Activated CD8-positive, alpha-beta T cell treated with anti-CD3 and anti-CD28 coated beads for 36 hours (primary cell): ENCODE data around the gene TTYH2. TPM values are rescaled to one million over a fixed set of nuclear protein-coding genes. Genes with fewer than 3 reads are reported as not detected.

Source experiments
- ATAC-seq: fragments of 200-7000 bp; cut with Tn5 transposase; one replicate; pipeline ENCODE4 v1.10.0; 2021; ENCODE audit warnings: mild to moderate bottlenecking, moderate library complexity
- CTCF ChIA-PET: fragments of 350-600 bp; sonication (Branson Sonifier 250); formaldehyde crosslinking; loops from one replicate; lab custom pipeline; 2021; ENCODE audit warnings: antibody characterized with exemption; lab: Charles Lee
- POLR2A ChIA-PET: fragments of 350-600 bp; sonication (Branson Sonifier 250); formaldehyde crosslinking; loops from one replicate; lab custom pipeline; 2021; ENCODE audit warnings: antibody characterized with exemption; lab: Charles Lee
- DNase-seq: peaks from one replicate; pipeline ENCODE4 v3.0.0-alpha.2; 2020
- H3K27ac Mint-ChIP-seq: one replicate; pipeline ENCODE4 v1.8.0; 2021; ENCODE audit warnings: mild to moderate bottlenecking, mixed read lengths
- H3K27me3 Mint-ChIP-seq: one replicate; pipeline ENCODE4 v1.8.0; 2021; ENCODE audit warnings: mixed read lengths
- H3K36me3 Mint-ChIP-seq: one replicate; pipeline ENCODE4 v1.8.0; 2021; ENCODE audit warnings: low read depth, mixed read lengths
- H3K4me1 Mint-ChIP-seq: one replicate; pipeline ENCODE4 v1.8.0; 2021; ENCODE audit warnings: low read depth, mixed read lengths
- H3K4me3 Mint-ChIP-seq: one replicate; pipeline ENCODE4 v1.8.0; 2021; ENCODE audit warnings: mild to moderate bottlenecking, moderate library complexity, mixed read lengths
- H3K9me3 Mint-ChIP-seq: one replicate; pipeline ENCODE4 v1.8.0; 2021; ENCODE audit warnings: mixed read lengths
- CTCF ChIP-seq: fragments of 200-600 bp; IDR thresholded peaks from one replicate; pipeline ENCODE4 v1.8.0; 2022; ENCODE audit warnings: antibody characterized with exemption, mild to moderate bottlenecking
- intact Hi-C: fragments of 100-400 bp; cut with micrococcal nuclease; formaldehyde crosslinking; loops from one replicate; pipeline ENCODE4 v1.10.0; 2022
- total RNA-seq, 2 experiments: library from RNA; stranded (reverse); gene quantifications; one replicate each; pipeline ENCODE4 v1.2.3, GENCODE V29; 2021

Gene TTYH2
- total RNA-seq, 2 experiments from 2014 or later, result 3.4 to 4.9 TPM

- DNase-seq (no peak), ATAC-seq (no peak)
- no peak for TF ChIP-seq CTCF
- H3K27me3 Mint-ChIP-seq, result no peaks in the 10 kb centered on the region
- intact Hi-C loops, result loop anchor here (10.0 kb wide), 1 partner anchor 138 kb away; no protein-coding TSS in a partner anchor
- H3K36me3 Mint-ChIP-seq, result peaks cover 2% of the 10 kb centered on the region
- peaks cover 43% of the 10 kb centered on the region for H3K4me1 Mint-ChIP-seq
- H3K27ac Mint-ChIP-seq, result no peak overlapping the region
- no peak overlapping the region for H3K4me3 Mint-ChIP-seq
- no peaks in the 10 kb centered on the region for H3K9me3 Mint-ChIP-seq
- ChIA-PET CTCF (interaction anchor here (1.2 kb wide), 1 partner anchor 17 kb away, joined by 4 read pairs; no protein-coding TSS in a partner anchor), POLR2A (interaction anchor here (1.3 kb wide), 1 partner anchor 44 kb away, joined by 3 read pairs; no protein-coding TSS in a partner anchor)
Measured at GRCh38 chr17:74216505-74216904, 3.1 kb downstream of the TTYH2 start.

- Mint-ChIP-seq H3K4me1 (peaks cover 38% of the 10 kb centered on the region), H3K27ac (no peak overlapping the region), H3K4me3 (no peak overlapping the region), H3K27me3 (no peaks in the 10 kb centered on the region), H3K36me3 (no peaks in the 10 kb centered on the region), H3K9me3 (no peaks in the 10 kb centered on the region)
- ChIA-PET POLR2A (interaction anchor here (1.3 kb wide), 1 partner anchor 44 kb away, joined by 3 read pairs; no protein-coding TSS in a partner anchor), CTCF (no interaction called here)
- no peak for ATAC-seq
- DNase-seq, result no peak
- intact Hi-C loops, result loop anchor here (10.0 kb wide), 1 partner anchor 138 kb away; no protein-coding TSS in a partner anchor
- TF ChIP-seq CTCF, result no peak
Measured at GRCh38 chr17:74217037-74217730, 3.8 kb downstream of the TTYH2 start.

- no peaks in the 10 kb centered on the region for H3K27me3 Mint-ChIP-seq
- no peaks in the 10 kb centered on the region for H3K9me3 Mint-ChIP-seq
- H3K27ac Mint-ChIP-seq, result no peak overlapping the region
- intact Hi-C loops, result loop anchor here (10.0 kb wide), 1 partner anchor 137 kb away; no protein-coding TSS in a partner anchor
- ATAC-seq (no peak), DNase-seq (no peak)
- no peak overlapping the region for H3K4me3 Mint-ChIP-seq
- POLR2A ChIA-PET, result interaction anchor here (1.3 kb wide), 1 partner anchor 43 kb away, joined by 3 read pairs; no protein-coding TSS in a partner anchor
- peaks cover 31% of the 10 kb centered on the region for H3K4me1 Mint-ChIP-seq
- CTCF ChIA-PET, result no interaction called here
- no peak for TF ChIP-seq CTCF
- H3K36me3 Mint-ChIP-seq, result no peaks in the 10 kb centered on the region
Measured at GRCh38 chr17:74217888-74218287, 4.5 kb downstream of the TTYH2 start.

GRCh38 chr17:74218436-74218835 is 5.1 kb downstream of the TTYH2 start:
- ChIA-PET POLR2A (no interaction called here), CTCF (interaction anchor here (0.6 kb wide), 1 partner anchor 144 kb away, joined by 3 read pairs; no protein-coding TSS in a partner anchor)
- Mint-ChIP-seq H3K9me3 (no peaks in the 10 kb centered on the region), H3K27ac (no peak overlapping the region), H3K4me3 (no peak overlapping the region), H3K36me3 (no peaks in the 10 kb centered on the region), H3K27me3 (no peaks in the 10 kb centered on the region), H3K4me1 (peaks cover 27% of the 10 kb centered on the region)
- ATAC-seq, result no peak
- DNase-seq, result no peak
- intact Hi-C loops, result loop anchor here (10.0 kb wide), 1 partner anchor 136 kb away; no protein-coding TSS in a partner anchor
- no peak for TF ChIP-seq CTCF
